Uterus (tissue), 4 donors: ENCODE measurements around the gene CACNA2D4. TPM values are rescaled to one million over a fixed set of nuclear protein-coding genes. Genes with fewer than 3 reads are reported as not detected.

Experiments used
- DNase-seq, 2 donors: peaks; one replicate each; pipeline ENCODE4 v3.0.0-alpha.2; 2019 to 2020
- H3K27ac ChIP-seq, 2 donors: fragments of 200-600 bp; sonication (generic); 1 replicate in 1 of 2; 2 replicates in 1 of 2; pipeline ENCODE4 v1.5.1; 2016 to 2018
- H3K27me3 ChIP-seq, 2 donors: fragments of 200-600 bp; sonication (generic); one replicate each; pipeline ENCODE4 v1.5.1; 2018 to 2019; ENCODE audit warnings: control low read depth in 1 of 2
- H3K36me3 ChIP-seq, 2 donors: fragments of 200-600 bp; sonication (generic); one replicate each; pipeline ENCODE4 v1.5.1; 2019; ENCODE audit warnings: control low read depth in 1 of 2
- H3K4me1 ChIP-seq, 2 donors: fragments of 200-600 bp; sonication (generic); one replicate each; pipeline ENCODE4 v1.5.1; 2018 to 2019; ENCODE audit warnings: control low read depth in 1 of 2
- H3K4me3 ChIP-seq, 2 donors: fragments of 200-600 bp; sonication (generic); 1 replicate in 1 of 2; 2 replicates in 1 of 2; pipeline ENCODE4 v1.5.1; 2018 to 2019; ENCODE audit warnings: mild to moderate bottlenecking in 1 of 2
- H3K9me3 ChIP-seq, 2 donors: fragments of 200-600 bp; sonication (generic); one replicate each; pipeline ENCODE4 v1.5.1; 2019; ENCODE audit warnings: control low read depth in 1 of 2
- POLR2A ChIP-seq, 2 donors: fragments of 450-650 bp; IDR thresholded peaks; one replicate each; pipeline ENCODE4 v1.6.1; 2016; ENCODE audit warnings: antibody characterized with exemption in 2 of 2, mild to moderate bottlenecking in 1 of 2, moderate library complexity in 1 of 2
- intact Hi-C: fragments of 100-400 bp; cut with DNase I; formaldehyde crosslinking; loops from one replicate; pipeline ENCODE4 v1.15.1; 2023; ENCODE audit warnings: low total_unique reads
- total RNA-seq, 4 donors: library from RNA; depleted of rRNA in 3 of 4; stranded (reverse); fragments of >200 nt in 3 of 4; gene quantifications; one replicate each; pipeline versions ENCODE4 v1.1.0 to v1.2.4, GENCODE V29; 2014 to 2023
- TF ChIP-seq, protein P1 (sequence below), 4 experiments: fragments of 200-600 bp in 2 of 4; fragments of 450-650 bp in 2 of 4; sonication (generic) in 2 of 4; IDR thresholded peaks; one replicate each; pipeline ENCODE4 v1.5.1; 2016 to 2019; ENCODE audit warnings: antibody characterized with exemption in 4 of 4, mild to moderate bottlenecking in 2 of 4, moderate library complexity in 1 of 4
- donor health status: DM: yes; HTN: yes; CAD: no.

Gene CACNA2D4
- total RNA-seq, 4 donors from 2014 or later: 2.6 to 4.1 (median 4.0) TPM; not detected in 1

DNA sequence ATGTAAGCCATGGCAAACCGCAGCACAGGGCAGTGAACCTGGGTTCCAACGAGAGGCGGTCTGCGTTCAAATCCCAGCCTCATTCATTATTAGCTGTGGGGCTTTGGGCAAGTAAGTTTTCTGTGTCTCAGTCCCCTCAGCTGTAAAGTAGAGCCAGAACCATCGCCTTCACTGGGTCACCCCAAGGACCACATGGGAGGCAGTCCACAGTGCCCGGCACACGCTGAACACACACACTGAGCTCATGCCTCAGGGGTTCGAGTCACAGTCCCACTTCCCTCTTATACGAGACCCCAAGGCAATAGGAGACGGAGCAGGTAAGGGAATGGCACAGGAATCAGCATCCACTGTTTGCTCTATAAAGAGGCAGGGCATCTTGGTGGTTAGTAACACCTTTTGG, 79.0 kb downstream of the CACNA2D4 start:
- TF ChIP-seq, protein P1, sequence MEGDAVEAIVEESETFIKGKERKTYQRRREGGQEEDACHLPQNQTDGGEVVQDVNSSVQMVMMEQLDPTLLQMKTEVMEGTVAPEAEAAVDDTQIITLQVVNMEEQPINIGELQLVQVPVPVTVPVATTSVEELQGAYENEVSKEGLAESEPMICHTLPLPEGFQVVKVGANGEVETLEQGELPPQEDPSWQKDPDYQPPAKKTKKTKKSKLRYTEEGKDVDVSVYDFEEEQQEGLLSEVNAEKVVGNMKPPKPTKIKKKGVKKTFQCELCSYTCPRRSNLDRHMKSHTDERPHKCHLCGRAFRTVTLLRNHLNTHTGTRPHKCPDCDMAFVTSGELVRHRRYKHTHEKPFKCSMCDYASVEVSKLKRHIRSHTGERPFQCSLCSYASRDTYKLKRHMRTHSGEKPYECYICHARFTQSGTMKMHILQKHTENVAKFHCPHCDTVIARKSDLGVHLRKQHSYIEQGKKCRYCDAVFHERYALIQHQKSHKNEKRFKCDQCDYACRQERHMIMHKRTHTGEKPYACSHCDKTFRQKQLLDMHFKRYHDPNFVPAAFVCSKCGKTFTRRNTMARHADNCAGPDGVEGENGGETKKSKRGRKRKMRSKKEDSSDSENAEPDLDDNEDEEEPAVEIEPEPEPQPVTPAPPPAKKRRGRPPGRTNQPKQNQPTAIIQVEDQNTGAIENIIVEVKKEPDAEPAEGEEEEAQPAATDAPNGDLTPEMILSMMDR (IDR thresholded peaks at IDR 0.05): no peak
- TF ChIP-seq POLR2A (IDR thresholded peaks at IDR 0.05): no peak
- intact Hi-C loops: no loop called here

DNA sequence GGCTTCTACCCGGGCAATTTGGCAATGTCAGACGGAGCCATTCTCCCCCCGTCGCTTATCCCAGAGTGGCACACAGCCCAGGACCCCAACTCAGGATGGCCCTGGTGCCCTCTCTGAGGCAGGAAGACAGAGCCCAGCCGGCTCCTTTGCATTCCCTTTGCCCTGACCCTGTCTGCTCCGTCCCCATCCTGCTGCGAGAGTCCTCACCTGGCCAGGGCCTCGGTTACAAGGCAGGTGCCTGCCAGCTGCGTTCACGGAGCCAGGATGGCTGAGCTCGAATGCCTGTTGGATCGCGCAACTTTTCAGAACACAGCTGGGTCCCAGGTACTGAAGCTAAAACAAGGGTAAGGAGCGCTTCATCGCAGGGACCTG, 79.5 kb downstream of the CACNA2D4 start:
- no peak for DNase-seq
- no peaks in the 10 kb centered on the region for H3K36me3 ChIP-seq
- no peaks in the 10 kb centered on the region for H3K9me3 ChIP-seq
- intact Hi-C loops: no loop called here
- TF ChIP-seq, protein P1 (IDR thresholded peaks at IDR 0.05): no peak
- no peak for TF ChIP-seq POLR2A (IDR thresholded peaks at IDR 0.05)
- no peaks in the 10 kb centered on the region for H3K27me3 ChIP-seq
- H3K27ac ChIP-seq: no peak overlapping the region
- H3K4me3 ChIP-seq: no peak overlapping the region
- no peaks in the 10 kb centered on the region for H3K4me1 ChIP-seq

More for the DNA sequence above, 79.0 kb downstream of the CACNA2D4 start:
- Histone ChIP-seq H3K36me3 (no peaks in the 10 kb centered on the region), H3K4me1 (no peaks in the 10 kb centered on the region), H3K4me3 (no peak overlapping the region), H3K27me3 (no peaks in the 10 kb centered on the region), H3K9me3 (no peaks in the 10 kb centered on the region), H3K27ac (no peak overlapping the region)
- DNase-seq: no peak

DNA sequence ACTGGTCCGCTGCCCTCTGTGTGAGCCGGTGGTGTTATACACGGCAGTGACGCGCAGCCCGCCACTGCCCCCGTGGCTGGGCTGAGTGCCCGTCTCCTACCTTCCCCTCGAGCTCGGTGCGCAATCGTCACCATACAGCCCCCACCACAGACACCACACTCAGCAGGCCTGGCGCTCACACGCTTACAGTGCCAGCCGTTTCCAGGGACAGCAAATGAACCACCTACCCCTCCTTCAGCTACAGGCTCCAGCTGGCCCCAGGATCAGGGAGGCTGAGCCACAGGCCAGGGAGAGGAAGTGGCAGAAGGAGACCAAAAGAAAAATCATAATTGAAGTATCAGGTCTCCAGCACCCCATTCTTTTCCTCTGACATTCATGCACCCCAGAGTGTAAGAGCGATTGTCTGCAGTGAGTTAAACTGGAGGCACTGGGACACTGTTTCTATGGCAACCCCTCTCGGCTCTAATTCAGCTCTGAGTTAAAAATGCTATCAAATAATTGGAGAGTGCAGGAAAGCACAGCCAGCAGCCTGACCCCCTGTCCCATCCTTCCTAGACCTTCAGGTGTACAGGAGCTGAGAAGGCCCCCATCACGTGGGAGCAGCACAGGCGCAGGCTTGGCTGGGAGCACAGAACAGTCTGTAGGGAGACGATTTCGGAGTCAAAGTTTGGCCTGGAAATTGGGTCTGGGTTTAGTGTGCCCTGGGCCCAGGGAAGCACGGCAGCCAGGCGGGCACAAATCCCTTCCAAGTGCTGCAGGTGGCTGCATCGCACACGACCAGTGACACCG, 80.1 kb downstream of the CACNA2D4 start:
- H3K27ac ChIP-seq: no peak overlapping the region
- H3K4me3 ChIP-seq: no peak overlapping the region
- H3K27me3 ChIP-seq: no peaks in the 10 kb centered on the region
- DNase-seq: no peak
- H3K4me1 ChIP-seq: no peaks in the 10 kb centered on the region
- TF ChIP-seq, protein P1 (IDR thresholded peaks at IDR 0.05): no peak
- H3K36me3 ChIP-seq: no peaks in the 10 kb centered on the region
- intact Hi-C loops: no loop called here
- H3K9me3 ChIP-seq: no peaks in the 10 kb centered on the region

DNA sequence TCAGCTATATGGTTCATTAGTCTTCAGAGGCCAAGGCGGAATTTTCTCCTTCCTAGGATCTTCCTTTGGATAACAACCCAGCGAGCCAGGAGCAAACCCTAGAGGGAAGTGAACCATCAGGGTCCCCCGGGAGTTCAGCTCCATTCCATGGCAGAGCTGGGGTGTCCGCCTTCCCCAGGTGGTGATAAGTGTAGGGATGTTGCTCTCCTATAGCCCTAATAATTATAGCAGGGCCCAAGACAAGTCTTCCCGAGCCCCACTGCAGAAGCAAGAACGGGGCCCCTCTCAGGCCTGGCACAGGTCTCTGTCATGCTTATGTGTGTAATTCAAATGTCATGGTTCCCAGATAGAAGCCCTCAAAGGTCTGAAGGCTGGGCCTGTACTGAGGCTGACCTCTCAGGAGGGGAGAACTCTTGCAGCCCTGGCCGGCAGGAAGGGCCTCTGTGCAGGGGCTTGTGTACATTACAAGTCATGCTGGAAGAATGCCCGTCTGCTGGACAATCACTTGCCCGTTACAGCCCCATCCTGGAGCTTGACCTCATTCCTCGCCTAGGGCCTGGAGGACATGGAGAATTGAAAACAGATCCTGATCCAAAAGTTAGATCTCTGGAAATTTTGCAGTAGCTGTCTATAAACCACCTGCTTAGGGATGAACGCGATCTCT, 80.8 kb downstream of the CACNA2D4 start:
- H3K36me3 ChIP-seq: no peaks in the 10 kb centered on the region
- no peaks in the 10 kb centered on the region for H3K4me1 ChIP-seq
- H3K4me3 ChIP-seq: no peak overlapping the region
- H3K27me3 ChIP-seq: no peaks in the 10 kb centered on the region
- H3K27ac ChIP-seq: no peak overlapping the region
- H3K9me3 ChIP-seq: no peaks in the 10 kb centered on the region
- no peak for TF ChIP-seq POLR2A (IDR thresholded peaks at IDR 0.05)
- TF ChIP-seq, protein P1 (IDR thresholded peaks at IDR 0.05): no peak
- no peak for DNase-seq
- intact Hi-C loops: no loop called here

DNA sequence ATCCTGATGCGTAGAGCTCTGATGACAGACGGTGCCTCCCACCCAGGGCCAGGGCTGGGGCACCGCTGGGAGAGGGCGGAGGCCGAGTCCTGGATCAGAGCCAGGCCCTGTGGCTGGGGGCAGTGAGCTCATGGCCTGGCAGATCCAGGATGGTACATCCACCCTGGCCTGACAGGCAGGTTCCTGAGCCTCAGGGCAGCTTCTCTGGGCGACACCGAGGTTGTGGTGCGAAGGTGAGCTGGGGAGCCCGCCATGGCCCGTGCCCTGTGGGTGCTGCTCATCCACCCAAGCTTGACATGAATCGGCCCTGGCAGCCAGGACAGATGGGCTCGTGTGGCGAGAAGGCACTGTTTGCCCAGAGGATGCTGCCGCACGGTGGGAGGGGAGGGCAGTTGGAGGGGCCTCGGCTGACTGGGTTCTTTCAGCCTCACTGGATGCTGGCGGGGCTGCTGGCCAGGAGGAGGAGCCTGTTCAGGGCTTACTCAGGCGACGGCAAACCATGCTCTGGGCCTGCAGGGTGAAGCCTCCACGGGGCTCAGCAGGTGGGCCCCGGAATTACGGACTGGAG, 81.5 kb downstream of the CACNA2D4 start:
- no peak for DNase-seq
- no peak overlapping the region for H3K27ac ChIP-seq
- intact Hi-C loops: no loop called here
- H3K27me3 ChIP-seq: no peaks in the 10 kb centered on the region
- H3K4me1 ChIP-seq: no peaks in the 10 kb centered on the region
- no peak overlapping the region for H3K4me3 ChIP-seq
- H3K9me3 ChIP-seq: no peaks in the 10 kb centered on the region
- no peaks in the 10 kb centered on the region for H3K36me3 ChIP-seq
- TF ChIP-seq, protein P1 (IDR thresholded peaks at IDR 0.05): no peak
- no peak for TF ChIP-seq POLR2A (IDR thresholded peaks at IDR 0.05)
